G401 (cell line): Measurements from ENCODE around the gene ZNF599. TPM values are rescaled to one million over a fixed set of nuclear protein-coding genes. Genes with fewer than 3 reads are reported as not detected.
A peak's percentile ranks its signal among the peaks of the same experiment; 100 is the strongest.
"Not testable (repeated sequence)": the region's sequence is repeated elsewhere in the genome, so short reads cannot be mapped to it uniquely, and the experiment has no call there.

Experiments
- DNase-seq: peaks from one replicate; pipeline ENCODE4 v3.0.0-alpha.2; 2015; ENCODE audit warnings: low spot score
- in situ Hi-C: cut with HindIII; loops from 2 replicates; pipeline ENCODE4 v1.10.0; 2016; ENCODE audit warnings: low sequenced_read_pairs, mixed read lengths
- total RNA-seq: library from RNA; depleted of rRNA; stranded (reverse); fragments of >200 nt; shearing (Covaris generic); gene quantifications from 2 replicates; pipeline ENCODE4 v1.2.3, GENCODE V29; 2014; rRNA removed

The ZNF599 gene
- 8.4 and 12.5 TPM in 2 replicates for total RNA-seq

GRCh38 chr19:34772697-34773554 is at the start of gene ZNF599:
Gene ZNF599, minus strand, starts transcription at chr19:34773215. Its CDS starts 374 bp downstream, at chr19:34772841.
- DNase-seq = peak; percentile 95
- in situ Hi-C loops = no loop called here

- in situ Hi-C loops = no loop called here
Measured at GRCh38 chr19:34818270-34818669, 45.3 kb upstream of the ZNF599 start.

GRCh38 chr19:34816708-34817107 is 43.7 kb upstream of the ZNF599 start:
- DNase-seq = no peak

More at GRCh38 chr19:34818270-34818669, 45.3 kb upstream of the ZNF599 start:
- no peak for DNase-seq

GRCh38 chr19:34808566-34808965 is 35.6 kb upstream of the ZNF599 start:
- DNase-seq = no peak
- in situ Hi-C loops = no loop called here

More at GRCh38 chr19:34816708-34817107, 43.7 kb upstream of the ZNF599 start:
- in situ Hi-C loops = no loop called here

- in situ Hi-C loops = no loop called here
- DNase-seq = no peak
Measured at GRCh38 chr19:34806976-34807860, 34.2 kb upstream of the ZNF599 start.

GRCh38 chr19:34804115-34804514 is 31.1 kb upstream of the ZNF599 start:
- in situ Hi-C loops = no loop called here
- DNase-seq = no peak

GRCh38 chr19:34796953-34797352 is 23.9 kb upstream of the ZNF599 start:
- in situ Hi-C loops, DNase-seq: not testable (repeated sequence)

- DNase-seq = no peak
- in situ Hi-C loops = no loop called here
Measured at GRCh38 chr19:34794066-34794960, 21.3 kb upstream of the ZNF599 start.

GRCh38 chr19:34793565-34793964 is 20.6 kb upstream of the ZNF599 start:
- no peak for DNase-seq
- in situ Hi-C loops = no loop called here

- DNase-seq = no peak
- in situ Hi-C loops = no loop called here
Measured at GRCh38 chr19:34788074-34788473, 15.1 kb upstream of the ZNF599 start.

GRCh38 chr19:34787059-34787824 is 14.2 kb upstream of the ZNF599 start:
- in situ Hi-C loops = no loop called here
- DNase-seq = no peak

- in situ Hi-C loops = no loop called here
- no peak for DNase-seq
Measured at GRCh38 chr19:34786236-34786635, 13.2 kb upstream of the ZNF599 start.

- DNase-seq = no peak
- in situ Hi-C loops = no loop called here
Measured at GRCh38 chr19:34779652-34780051, 6.6 kb upstream of the ZNF599 start.

- no peak for DNase-seq
Measured at GRCh38 chr19:34778342-34778741, 5.3 kb upstream of the ZNF599 start.

GRCh38 chr19:34774857-34775256 is 1.8 kb upstream of the ZNF599 start:
- no peak for DNase-seq
- in situ Hi-C loops = no loop called here

More at GRCh38 chr19:34778342-34778741, 5.3 kb upstream of the ZNF599 start:
- in situ Hi-C loops = no loop called here

- in situ Hi-C loops = no loop called here
- no peak for DNase-seq
Measured at GRCh38 chr19:34773555-34773864, 495 bp upstream of the ZNF599 start.

GRCh38 chr19:34767951-34768350 is 5.1 kb downstream of the ZNF599 start:
- no peak for DNase-seq
- in situ Hi-C loops = no loop called here

- DNase-seq = no peak
- in situ Hi-C loops = no loop called here
Measured at GRCh38 chr19:34766386-34766785, 6.6 kb downstream of the ZNF599 start.
